Measurements from ENCODE around the gene CREB3.

Gene CREB3

DNA sequence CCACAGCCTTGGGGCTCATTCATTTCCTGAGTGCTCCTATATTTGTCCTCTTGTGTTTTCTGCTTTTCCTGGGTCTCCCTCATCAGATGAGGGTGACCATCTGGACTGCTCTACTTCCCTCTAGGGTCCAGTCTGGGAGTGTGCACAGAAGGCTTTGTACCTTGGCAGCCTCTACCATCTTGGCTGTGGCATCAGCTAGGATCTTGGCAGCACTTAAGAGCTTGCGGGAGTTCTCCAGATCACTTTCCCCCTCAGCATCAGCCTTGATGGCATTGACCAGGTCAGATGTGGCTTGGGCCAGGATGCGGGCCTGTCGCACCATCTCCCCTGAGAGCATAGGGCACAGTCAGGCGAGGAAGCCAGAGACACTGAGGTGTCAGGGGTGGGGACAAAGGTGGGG lies 16.2 kb upstream of the CREB3 start:
- no peak for DNase-seq (ENCODE audit: low read depth)
- H3K4me3 ChIP-seq (ENCODE audit: low read depth, low read length): no peak overlapping the region
- TF ChIP-seq, protein P1, sequence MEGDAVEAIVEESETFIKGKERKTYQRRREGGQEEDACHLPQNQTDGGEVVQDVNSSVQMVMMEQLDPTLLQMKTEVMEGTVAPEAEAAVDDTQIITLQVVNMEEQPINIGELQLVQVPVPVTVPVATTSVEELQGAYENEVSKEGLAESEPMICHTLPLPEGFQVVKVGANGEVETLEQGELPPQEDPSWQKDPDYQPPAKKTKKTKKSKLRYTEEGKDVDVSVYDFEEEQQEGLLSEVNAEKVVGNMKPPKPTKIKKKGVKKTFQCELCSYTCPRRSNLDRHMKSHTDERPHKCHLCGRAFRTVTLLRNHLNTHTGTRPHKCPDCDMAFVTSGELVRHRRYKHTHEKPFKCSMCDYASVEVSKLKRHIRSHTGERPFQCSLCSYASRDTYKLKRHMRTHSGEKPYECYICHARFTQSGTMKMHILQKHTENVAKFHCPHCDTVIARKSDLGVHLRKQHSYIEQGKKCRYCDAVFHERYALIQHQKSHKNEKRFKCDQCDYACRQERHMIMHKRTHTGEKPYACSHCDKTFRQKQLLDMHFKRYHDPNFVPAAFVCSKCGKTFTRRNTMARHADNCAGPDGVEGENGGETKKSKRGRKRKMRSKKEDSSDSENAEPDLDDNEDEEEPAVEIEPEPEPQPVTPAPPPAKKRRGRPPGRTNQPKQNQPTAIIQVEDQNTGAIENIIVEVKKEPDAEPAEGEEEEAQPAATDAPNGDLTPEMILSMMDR (IDR thresholded peaks at IDR 0.05; ENCODE audit: control insufficient read depth, extremely low read depth, insufficient read depth): no peak

DNA sequence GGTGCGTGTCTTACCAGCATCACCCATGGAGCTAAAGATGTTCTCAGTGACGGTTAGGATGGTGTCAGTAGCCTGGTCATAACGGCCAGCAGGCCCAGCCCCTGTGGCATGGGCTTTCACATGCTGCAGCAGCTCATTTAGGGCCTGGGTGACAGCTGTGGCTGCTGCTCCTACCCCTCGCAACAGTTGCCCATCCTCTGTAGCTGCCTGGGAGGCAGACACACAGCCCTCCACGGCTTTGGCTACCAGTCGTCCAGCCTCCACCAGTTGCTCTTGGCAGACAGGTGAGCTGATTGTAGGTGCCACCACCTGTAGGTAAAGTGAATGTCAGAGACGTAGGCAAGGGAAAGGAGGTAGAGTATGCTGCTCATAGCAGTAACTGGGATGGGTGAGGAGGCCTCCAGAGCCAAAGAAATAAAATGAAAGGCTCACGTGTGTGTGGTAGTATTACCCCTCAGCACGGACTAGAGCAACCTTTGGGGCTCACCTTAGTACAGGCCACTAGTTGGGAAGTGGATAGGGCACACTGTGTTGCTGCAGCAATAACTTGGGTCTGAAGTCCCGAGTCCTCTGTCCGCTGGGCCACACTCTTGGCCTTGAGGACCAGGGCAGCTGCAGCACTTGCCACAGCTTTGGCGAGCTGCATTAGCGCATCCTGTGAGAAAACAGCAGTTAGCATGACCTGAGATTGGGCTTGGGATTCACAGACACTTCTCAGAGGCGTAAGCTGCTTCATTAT lies 15.2 kb upstream of the CREB3 start:
- DNase-seq (ENCODE audit: low read depth): no peak
- TF ChIP-seq, protein P1 (IDR thresholded peaks at IDR 0.05; ENCODE audit: control insufficient read depth, extremely low read depth, insufficient read depth): no peak
- H3K4me3 ChIP-seq (ENCODE audit: low read depth, low read length): no peak overlapping the region

DNA sequence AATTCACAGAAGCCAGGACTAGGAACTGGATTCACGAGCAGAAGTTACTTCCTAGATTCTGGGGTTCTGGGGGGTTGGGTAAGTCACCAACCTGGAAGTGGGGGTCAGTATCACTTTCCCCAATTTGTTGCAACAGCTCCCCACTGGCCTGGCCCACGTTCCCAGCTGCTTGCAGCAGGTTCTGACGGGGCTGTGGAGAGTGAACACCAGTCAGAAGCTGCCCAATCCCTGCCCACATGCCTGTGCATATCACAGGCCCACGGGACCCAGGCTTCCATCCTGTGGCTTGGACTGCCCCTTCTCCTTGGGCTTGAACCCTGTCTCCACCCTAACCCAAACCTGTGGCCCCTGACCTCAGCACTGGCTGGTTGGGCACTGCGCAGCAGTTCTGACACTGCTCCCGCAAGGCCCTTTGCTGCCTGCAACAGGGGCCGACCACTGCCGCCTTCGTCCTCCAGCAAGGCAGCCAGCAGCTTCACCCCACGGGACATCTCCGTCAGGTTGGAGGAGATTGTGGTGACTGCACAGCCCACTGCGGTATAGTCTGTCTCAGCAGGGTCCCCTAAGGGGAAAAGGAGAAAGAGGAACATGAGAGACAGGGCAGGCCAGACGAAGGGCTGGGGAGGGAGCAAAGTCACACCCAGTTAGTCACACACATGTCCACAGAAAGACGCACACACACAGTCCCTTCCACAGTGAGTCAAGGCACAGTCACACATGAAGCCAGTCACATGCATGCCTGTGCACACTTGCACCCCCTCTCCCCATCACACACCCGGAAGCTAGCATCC lies 13.6 kb upstream of the CREB3 start:
- H3K4me3 ChIP-seq (ENCODE audit: low read depth, low read length): no peak overlapping the region
- DNase-seq (ENCODE audit: low read depth): no peak
- TF ChIP-seq, protein P1 (IDR thresholded peaks at IDR 0.05; ENCODE audit: control insufficient read depth, extremely low read depth, insufficient read depth): no peak

DNA sequence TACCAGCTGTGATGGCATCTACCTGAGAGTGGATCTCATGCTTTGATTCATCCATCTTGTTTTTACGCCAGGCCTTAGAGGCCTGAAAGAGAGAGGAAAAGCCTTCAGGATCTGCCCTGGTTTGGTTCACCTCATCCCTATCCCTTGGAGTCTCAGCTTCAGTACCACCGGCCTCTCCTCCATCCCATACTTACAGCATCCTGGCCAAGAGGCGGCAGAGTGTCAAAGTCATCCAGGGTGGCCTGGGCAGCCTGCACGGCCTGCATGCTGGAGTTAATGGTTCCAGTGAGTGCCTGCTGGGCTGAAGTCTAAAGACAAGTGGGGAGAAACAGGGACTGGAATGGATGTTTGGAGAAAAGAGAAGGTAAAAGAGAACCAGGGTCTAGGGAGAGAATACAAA lies 12.9 kb upstream of the CREB3 start:
- TF ChIP-seq, protein P1 (IDR thresholded peaks at IDR 0.05; ENCODE audit: control insufficient read depth, extremely low read depth, insufficient read depth): no peak
- no peak for DNase-seq (ENCODE audit: low read depth)
- H3K4me3 ChIP-seq (ENCODE audit: low read depth, low read length): no peak overlapping the region

DNA sequence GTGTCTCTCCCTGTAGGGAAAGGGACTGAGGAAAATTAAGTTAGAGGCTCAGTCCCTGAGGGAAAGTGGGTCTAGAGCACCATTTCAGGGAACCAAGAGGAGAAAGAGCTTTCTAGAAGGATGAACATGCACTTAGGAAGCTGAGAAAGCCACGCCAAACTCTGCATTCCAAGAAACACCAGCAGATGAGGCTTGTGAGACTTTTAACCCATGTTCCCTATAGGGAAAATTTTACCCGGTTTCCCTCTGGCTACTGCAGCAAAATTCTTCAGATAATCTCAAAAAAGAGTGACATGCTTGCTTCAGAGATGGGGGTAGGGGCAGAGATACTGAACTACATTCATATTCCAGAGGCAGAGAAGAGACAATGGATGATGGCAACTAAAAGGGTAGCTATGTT lies 9.0 kb upstream of the CREB3 start:
- no peak overlapping the region for H3K4me3 ChIP-seq (ENCODE audit: low read depth, low read length)
- TF ChIP-seq, protein P1 (IDR thresholded peaks at IDR 0.05; ENCODE audit: control insufficient read depth, extremely low read depth, insufficient read depth): no peak

DNA sequence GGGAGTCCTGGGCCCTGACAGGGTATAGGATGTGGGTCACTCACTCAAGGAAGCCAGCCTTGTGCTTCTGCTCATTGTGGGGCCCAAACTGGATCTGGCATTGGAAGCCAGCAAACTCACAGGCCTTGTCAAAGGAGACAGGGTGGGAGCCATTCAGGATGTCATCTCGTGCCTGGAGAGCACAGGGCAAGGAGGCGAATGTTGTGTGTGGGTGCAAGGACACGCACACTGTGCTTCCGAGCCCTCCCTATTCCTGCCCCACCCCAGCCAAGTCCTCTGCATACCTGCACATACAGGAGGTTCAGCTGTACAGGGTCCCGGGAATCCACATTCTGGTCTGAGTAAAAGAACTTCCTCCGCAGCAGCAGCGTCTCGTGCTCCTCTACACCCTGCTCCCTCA lies 8.6 kb upstream of the CREB3 start:
- TF ChIP-seq, protein P1 (IDR thresholded peaks at IDR 0.05; ENCODE audit: control insufficient read depth, extremely low read depth, insufficient read depth): no peak
- no peak for DNase-seq (ENCODE audit: low read depth)
- no peak overlapping the region for H3K4me3 ChIP-seq (ENCODE audit: low read depth, low read length)

More for the DNA sequence above, 9.0 kb upstream of the CREB3 start:
- DNase-seq (ENCODE audit: low read depth): no peak

Measured in LNCaP clone FGC (cell line).